ENCODE measurements around the gene GINS1.

- TF ChIP-seq CTCF (IDR thresholded peaks at IDR 0.05) = no peak
- no peak for TF ChIP-seq ZFX (IDR thresholded peaks at IDR 0.05; ENCODE audit: borderline replicate concordance)
These were observed 17.1 kb downstream of the GINS1 start for GRCh38 chr20:25424536-25424935.

All from 22Rv1 (cell line).